Measurements from ENCODE around the gene BCL11B. TPM values are rescaled to one million over a fixed set of nuclear protein-coding genes. Genes with fewer than 3 reads are reported as not detected.

The BCL11B gene
- total RNA-seq, 1 donor from 2014 or later, result 1.0 TPM

- Mint-ChIP-seq H3K9me3 (ENCODE audit: unreplicated experiment) (no peaks in the 10 kb centered on the region), H3K27ac (ENCODE audit: unreplicated experiment) (no peak overlapping the region), H3K27me3 (ENCODE audit: unreplicated experiment) (no peaks in the 10 kb centered on the region), H3K4me3 (ENCODE audit: unreplicated experiment) (no peak overlapping the region), H3K4me1 (ENCODE audit: unreplicated experiment) (no peaks in the 10 kb centered on the region), H3K36me3 (ENCODE audit: low read depth, unreplicated experiment) (no peaks in the 10 kb centered on the region)
- TF ChIP-seq CTCF (IDR thresholded peaks at IDR 0.05; ENCODE audit: unreplicated experiment), result no peak
- no peak for DNase-seq (ENCODE audit: low spot score)
Measured at GRCh38 chr14:99252443-99252939, 19.5 kb downstream of the BCL11B start.

GRCh38 chr14:99251721-99252120 is 20.3 kb downstream of the BCL11B start:
- Mint-ChIP-seq H3K36me3 (ENCODE audit: low read depth, unreplicated experiment) (no peaks in the 10 kb centered on the region), H3K4me3 (ENCODE audit: unreplicated experiment) (no peak overlapping the region), H3K27me3 (ENCODE audit: unreplicated experiment) (peaks cover 2% of the 10 kb centered on the region), H3K4me1 (ENCODE audit: unreplicated experiment) (no peaks in the 10 kb centered on the region), H3K27ac (ENCODE audit: unreplicated experiment) (no peak overlapping the region), H3K9me3 (ENCODE audit: unreplicated experiment) (no peaks in the 10 kb centered on the region)
- no peak for DNase-seq (ENCODE audit: low spot score)
- TF ChIP-seq CTCF (IDR thresholded peaks at IDR 0.05; ENCODE audit: unreplicated experiment), result no peak

- H3K27me3 Mint-ChIP-seq (ENCODE audit: unreplicated experiment), result peaks cover 2% of the 10 kb centered on the region
- no peaks in the 10 kb centered on the region for H3K4me1 Mint-ChIP-seq (ENCODE audit: unreplicated experiment)
Measured at GRCh38 chr14:99250636-99251208, 21.3 kb downstream of the BCL11B start.

GRCh38 chr14:99249389-99249788 is 22.6 kb downstream of the BCL11B start:
- Mint-ChIP-seq H3K4me1 (ENCODE audit: unreplicated experiment) (no peaks in the 10 kb centered on the region), H3K4me3 (ENCODE audit: unreplicated experiment) (no peak overlapping the region), H3K36me3 (ENCODE audit: low read depth, unreplicated experiment) (no peaks in the 10 kb centered on the region), H3K27ac (ENCODE audit: unreplicated experiment) (no peak overlapping the region), H3K27me3 (ENCODE audit: unreplicated experiment) (peaks cover 2% of the 10 kb centered on the region), H3K9me3 (ENCODE audit: unreplicated experiment) (no peaks in the 10 kb centered on the region)
- no peak for DNase-seq (ENCODE audit: low spot score)
- TF ChIP-seq CTCF (IDR thresholded peaks at IDR 0.05; ENCODE audit: unreplicated experiment), result no peak

More at GRCh38 chr14:99250636-99251208, 21.3 kb downstream of the BCL11B start:
- DNase-seq (ENCODE audit: low spot score), result no peak
- TF ChIP-seq CTCF (IDR thresholded peaks at IDR 0.05; ENCODE audit: unreplicated experiment), result no peak
- Mint-ChIP-seq H3K9me3 (ENCODE audit: unreplicated experiment) (no peaks in the 10 kb centered on the region), H3K4me3 (ENCODE audit: unreplicated experiment) (no peak overlapping the region), H3K27ac (ENCODE audit: unreplicated experiment) (no peak overlapping the region), H3K36me3 (ENCODE audit: low read depth, unreplicated experiment) (no peaks in the 10 kb centered on the region)

GRCh38 chr14:99248761-99249171 is 23.2 kb downstream of the BCL11B start:
- DNase-seq (ENCODE audit: low spot score), result no peak
- H3K36me3 Mint-ChIP-seq (ENCODE audit: low read depth, unreplicated experiment), result no peaks in the 10 kb centered on the region

More at GRCh38 chr14:99248761-99249171, 23.2 kb downstream of the BCL11B start:
- H3K9me3 Mint-ChIP-seq (ENCODE audit: unreplicated experiment), result no peaks in the 10 kb centered on the region
- no peak for TF ChIP-seq CTCF (IDR thresholded peaks at IDR 0.05; ENCODE audit: unreplicated experiment)
- H3K27me3 Mint-ChIP-seq (ENCODE audit: unreplicated experiment), result peaks cover 2% of the 10 kb centered on the region
- H3K4me3 Mint-ChIP-seq (ENCODE audit: unreplicated experiment), result no peak overlapping the region
- no peak overlapping the region for H3K27ac Mint-ChIP-seq (ENCODE audit: unreplicated experiment)
- no peaks in the 10 kb centered on the region for H3K4me1 Mint-ChIP-seq (ENCODE audit: unreplicated experiment)

Measured in endothelial cell (in vitro differentiated cells).